ENCODE data around the gene DRD2. TPM values are rescaled to one million over a fixed set of nuclear protein-coding genes. Genes with fewer than 3 reads are reported as not detected.

The DRD2 gene
- total RNA-seq, 1 donor from 2014 or later = not detected

DNA sequence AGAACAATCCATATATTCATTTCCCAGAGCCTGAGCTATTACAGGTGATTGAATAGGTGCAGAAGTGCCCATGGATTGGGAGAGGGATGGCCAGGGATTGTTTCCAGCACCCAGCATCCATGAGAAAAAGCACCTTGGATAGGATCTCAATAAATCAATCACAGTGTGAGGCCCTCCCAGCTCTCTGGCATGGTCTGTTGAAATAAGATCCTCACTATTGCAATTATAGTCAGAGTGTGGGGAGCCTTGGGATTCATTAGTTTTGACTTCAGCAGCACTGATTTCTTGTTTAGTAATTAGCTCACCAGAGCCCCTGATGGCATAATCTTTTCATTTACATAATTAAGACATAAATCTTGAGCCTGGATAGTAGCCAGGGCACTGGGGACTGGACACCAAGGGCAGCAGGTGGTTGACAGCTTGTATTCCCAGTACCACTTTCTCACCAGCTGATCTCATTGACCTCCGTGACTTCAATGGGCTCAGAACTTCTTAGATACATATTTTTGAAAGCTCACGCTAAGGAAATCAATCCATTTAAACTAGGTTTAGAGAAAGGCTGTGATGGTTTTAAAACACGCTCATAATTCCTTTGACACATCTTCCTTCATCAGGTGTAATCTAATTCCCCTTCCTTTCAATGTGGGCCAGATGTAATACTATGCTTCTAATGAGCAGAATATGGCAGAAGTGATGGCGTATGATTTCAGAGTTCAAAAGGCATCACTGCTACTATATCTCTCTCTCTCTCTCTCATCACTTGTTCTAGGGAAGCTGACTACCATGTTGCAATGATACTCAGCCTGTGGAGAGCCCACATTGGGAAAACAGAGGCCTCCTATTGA lies 22.1 kb upstream of the DRD2 start:
- TF ChIP-seq, protein P1, sequence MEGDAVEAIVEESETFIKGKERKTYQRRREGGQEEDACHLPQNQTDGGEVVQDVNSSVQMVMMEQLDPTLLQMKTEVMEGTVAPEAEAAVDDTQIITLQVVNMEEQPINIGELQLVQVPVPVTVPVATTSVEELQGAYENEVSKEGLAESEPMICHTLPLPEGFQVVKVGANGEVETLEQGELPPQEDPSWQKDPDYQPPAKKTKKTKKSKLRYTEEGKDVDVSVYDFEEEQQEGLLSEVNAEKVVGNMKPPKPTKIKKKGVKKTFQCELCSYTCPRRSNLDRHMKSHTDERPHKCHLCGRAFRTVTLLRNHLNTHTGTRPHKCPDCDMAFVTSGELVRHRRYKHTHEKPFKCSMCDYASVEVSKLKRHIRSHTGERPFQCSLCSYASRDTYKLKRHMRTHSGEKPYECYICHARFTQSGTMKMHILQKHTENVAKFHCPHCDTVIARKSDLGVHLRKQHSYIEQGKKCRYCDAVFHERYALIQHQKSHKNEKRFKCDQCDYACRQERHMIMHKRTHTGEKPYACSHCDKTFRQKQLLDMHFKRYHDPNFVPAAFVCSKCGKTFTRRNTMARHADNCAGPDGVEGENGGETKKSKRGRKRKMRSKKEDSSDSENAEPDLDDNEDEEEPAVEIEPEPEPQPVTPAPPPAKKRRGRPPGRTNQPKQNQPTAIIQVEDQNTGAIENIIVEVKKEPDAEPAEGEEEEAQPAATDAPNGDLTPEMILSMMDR (conservative IDR thresholded peaks at IDR 0.05; ENCODE audit: low read depth, low read length) = no peak
- no peak overlapping the region for H3K4me3 ChIP-seq (ENCODE audit: low read depth, low read length)
- no peak for DNase-seq (ENCODE audit: low read depth)

GRCh38 chr11:113496026-113496651 lies 20.9 kb upstream of the DRD2 start:
- DNase-seq (ENCODE audit: low read depth) = no peak
- H3K4me3 ChIP-seq (ENCODE audit: low read depth, low read length) = no peak overlapping the region
- TF ChIP-seq, protein P1 (conservative IDR thresholded peaks at IDR 0.05; ENCODE audit: low read depth, low read length) = no peak

GRCh38 chr11:113494021-113494420 lies 18.8 kb upstream of the DRD2 start:
- no peak for DNase-seq (ENCODE audit: low read depth)
- TF ChIP-seq, protein P1 (conservative IDR thresholded peaks at IDR 0.05; ENCODE audit: low read depth, low read length) = no peak
- H3K4me3 ChIP-seq (ENCODE audit: low read depth, low read length) = no peak overlapping the region

- DNase-seq (ENCODE audit: low read depth) = no peak
- no peak overlapping the region for H3K4me3 ChIP-seq (ENCODE audit: low read depth, low read length)
- TF ChIP-seq, protein P1 (conservative IDR thresholded peaks at IDR 0.05; ENCODE audit: low read depth, low read length) = no peak
Observed at GRCh38 chr11:113493206-113493605, 18.0 kb upstream of the DRD2 start.

DNA sequence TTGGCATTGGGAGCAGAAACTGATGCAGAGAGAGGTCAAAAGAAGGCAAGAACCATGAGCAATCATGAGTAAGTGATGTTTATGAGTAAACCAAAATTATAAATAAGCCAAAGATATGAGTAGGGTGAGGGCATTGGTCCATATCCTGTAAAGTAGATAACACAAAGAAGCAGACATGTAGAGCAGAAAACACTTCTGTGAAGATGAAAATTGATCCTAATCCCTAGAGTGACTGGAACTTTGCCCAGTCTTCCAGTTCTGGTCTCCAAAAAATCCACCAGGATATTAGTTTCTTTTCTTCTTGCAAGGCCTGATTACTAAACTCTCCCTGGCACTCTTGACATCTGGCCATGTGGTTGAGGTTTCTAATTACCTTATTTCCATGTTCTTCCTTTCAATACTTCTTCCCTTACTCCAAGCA lies 13.7 kb upstream of the DRD2 start:
- no peak for DNase-seq (ENCODE audit: low read depth)
- TF ChIP-seq, protein P1 (conservative IDR thresholded peaks at IDR 0.05; ENCODE audit: low read depth, low read length) = no peak
- no peak overlapping the region for H3K4me3 ChIP-seq (ENCODE audit: low read depth, low read length)

- no peak overlapping the region for H3K4me3 ChIP-seq (ENCODE audit: low read depth, low read length)
- TF ChIP-seq, protein P1 (conservative IDR thresholded peaks at IDR 0.05; ENCODE audit: low read depth, low read length) = no peak
- no peak for DNase-seq (ENCODE audit: low read depth)
Observed at GRCh38 chr11:113487622-113488021, 12.4 kb upstream of the DRD2 start.

Measured in epithelial cell of proximal tubule (primary cell).